HCT116 (cell line): ENCODE measurements around the gene HFM1. TPM values are rescaled to one million over a fixed set of nuclear protein-coding genes. Genes with fewer than 3 reads are reported as not detected.
A peak's percentile ranks its signal among the peaks of the same experiment; 100 is the strongest.

Experiments used
- ATAC-seq: fragments of 200-7000 bp; cut with Tn5 transposase; 2 replicates; pipeline ENCODE4 v1.9.1; 2020; ENCODE audit warnings: mild to moderate bottlenecking, moderate library complexity
- BruUV-seq: library from RNA; stranded (reverse); fragments of 400-500 nt; replicated peaks from 2 replicates; lab custom pipeline; 2021; lab: Mats Ljungman, UMichigan
- CTCF ChIA-PET: fragments of 300-600 bp; sonication (Branson Sonifier 250); formaldehyde crosslinking; loops from one replicate; lab custom pipeline; 2021; ENCODE audit warnings: antibody characterized with exemption; lab: Charles Lee
- POLR2A ChIA-PET: fragments of 300-600, 350-600 bp; sonication (Branson Sonifier 250); formaldehyde crosslinking; loops from one replicate; lab custom pipeline; 2021; ENCODE audit warnings: antibody characterized with exemption; lab: Charles Lee
- RAD21 ChIA-PET, 2 experiments: fragments of 300-600 bp; sonication (Branson Sonifier 250); formaldehyde crosslinking; loops; one replicate each; lab custom pipeline; 2023; ENCODE audit warnings: low total read pairs in 2 of 2; ENCODE audit not compliant: uncharacterized antibody in 2 of 2, unreplicated experiment in 2 of 2, low non-redundant PET in 1 of 2; lab: Charles Lee
- DNase-seq: peaks from one replicate; pipeline ENCODE4 v3.0.0-alpha.2; 2010; ENCODE audit warnings: low read depth, low spot score
- H2AFZ ChIP-seq: fragments of 200-600 bp; shearing (Covaris generic), sonication (generic); 2 replicates; pipeline ENCODE4 v1.6.1; 2017; ENCODE audit warnings: low read depth, mixed run types, mixed read lengths, antibody characterized with exemption, low read length; ENCODE audit not compliant: poor library complexity, severe bottlenecking
- H3K27ac ChIP-seq: 2 replicates; pipeline ENCODE4 v1.5.1; 2012; ENCODE audit warnings: low read depth, low read length
- H3K27me3 ChIP-seq: fragments of 200-600 bp; sonication (generic); 2 replicates; pipeline ENCODE4 v1.6.1; 2016; ENCODE audit warnings: mixed run types, low read length, mixed read lengths; ENCODE audit not compliant: insufficient read depth
- H3K36me3 ChIP-seq, 2 experiments: fragments of 200-500 bp in 1 of 2; fragments of 200-600 bp in 1 of 2; sonication (Bioruptor generic) in 1 of 2; sonication (generic) in 1 of 2; 2 replicates each; pipeline versions ENCODE4 v1.5.1 to v1.6.1; 2014 to 2016; ENCODE audit warnings: low read length in 2 of 2, inconsistent platforms in 1 of 2, mixed read lengths in 1 of 2, mixed run types in 1 of 2; ENCODE audit not compliant: insufficient read depth in 2 of 2, control insufficient read depth in 1 of 2
- H3K4me1 ChIP-seq, 2 experiments: fragments of 200-600 bp in 1 of 2; sonication (generic) in 1 of 2; 2 replicates each; pipeline versions ENCODE4 v1.5.1 to v1.6.1; 2012 to 2017; ENCODE audit warnings: low read length in 2 of 2, inconsistent platforms in 1 of 2, mild to moderate bottlenecking in 1 of 2, mixed read lengths in 1 of 2, mixed run types in 1 of 2, moderate library complexity in 1 of 2; ENCODE audit not compliant: insufficient read depth in 2 of 2, control insufficient read depth in 1 of 2
- H3K4me2 ChIP-seq: fragments of 200-600 bp; sonication (generic); 2 replicates; pipeline ENCODE4 v1.6.1; 2017; ENCODE audit warnings: mixed run types, low read length, mixed read lengths
- H3K4me3 ChIP-seq, 2 experiments: fragments of 200-600 bp in 1 of 2; sonication (generic) in 1 of 2; replicated peaks in 1 of 2; 2 replicates each; pipeline ENCODE4 v1.5.1; 2011 to 2016; ENCODE audit warnings: low read length in 2 of 2, control low read depth in 1 of 2, low read depth in 1 of 2, mild to moderate bottlenecking in 1 of 2, mixed read lengths in 1 of 2, mixed run types in 1 of 2
- H3K79me2 ChIP-seq: fragments of 200-600 bp; sonication (generic); 2 replicates; pipeline ENCODE4 v1.6.1; 2017; ENCODE audit warnings: mild to moderate bottlenecking, mixed run types, low read length, moderate library complexity, mixed read lengths; ENCODE audit not compliant: insufficient read depth
- H3K9ac ChIP-seq: fragments of 200-600 bp; sonication (generic); 2 replicates; pipeline ENCODE4 v1.6.1; 2016; ENCODE audit warnings: low read length, mixed read lengths
- H3K9me2 ChIP-seq: fragments of 200-600 bp; sonication (generic), shearing (Covaris generic); 2 replicates; pipeline ENCODE4 v1.6.1; 2017; ENCODE audit warnings: mixed run types, mild to moderate bottlenecking, moderate library complexity; ENCODE audit not compliant: insufficient read depth
- H3K9me3 ChIP-seq, 2 experiments: fragments of 200-500 bp in 1 of 2; fragments of 200-600 bp in 1 of 2; sonication (Bioruptor generic) in 1 of 2; sonication (generic) in 1 of 2; 2 replicates each; pipeline ENCODE4 v1.6.1; 2014 to 2017; ENCODE audit warnings: low read length in 2 of 2, mixed read lengths in 2 of 2, inconsistent platforms in 1 of 2, low read depth in 1 of 2, mild to moderate bottlenecking in 1 of 2, mixed run types in 1 of 2, moderate library complexity in 1 of 2; ENCODE audit not compliant: control insufficient read depth in 1 of 2, insufficient read depth in 1 of 2
- H4K20me1 ChIP-seq: fragments of 200-600 bp; sonication (generic), shearing (Covaris generic); 2 replicates; pipeline ENCODE4 v1.6.1; 2017; ENCODE audit warnings: mixed run types, mild to moderate bottlenecking, moderate library complexity; ENCODE audit not compliant: insufficient read depth
- CBX3 ChIP-seq: IDR thresholded peaks from 2 replicates; pipeline ENCODE4 v1.6.1; 2012; ENCODE audit warnings: low read depth
- EGR1 ChIP-seq: IDR thresholded peaks from 2 replicates; pipeline ENCODE4 v1.6.1; 2012; ENCODE audit warnings: low read depth
- MAX ChIP-seq: IDR thresholded peaks from 2 replicates; pipeline ENCODE4 v1.6.1; 2012
- POLR2A ChIP-seq: IDR thresholded peaks from 2 replicates; pipeline ENCODE4 v1.7.0; 2011; ENCODE audit warnings: borderline replicate concordance; ENCODE audit not compliant: insufficient read depth, insufficient read length; ENCODE audit errors: extremely low read depth
- RAD21 ChIP-seq: IDR thresholded peaks from 2 replicates; pipeline ENCODE4 v1.6.1; 2012; ENCODE audit warnings: low read depth, mild to moderate bottlenecking
- REST ChIP-seq: IDR thresholded peaks from 2 replicates; pipeline ENCODE4 v1.6.1; 2012; ENCODE audit warnings: low read depth
- SIN3A ChIP-seq: IDR thresholded peaks from 2 replicates; pipeline ENCODE4 v1.6.1; 2012; ENCODE audit warnings: low read depth
- SRF ChIP-seq: IDR thresholded peaks from 2 replicates; pipeline ENCODE4 v1.6.1; 2012; ENCODE audit warnings: low read depth
- YY1 ChIP-seq: IDR thresholded peaks from 2 replicates; pipeline ENCODE4 v1.6.1; 2011; ENCODE audit warnings: low read length, low read depth, moderate library complexity, mild to moderate bottlenecking; ENCODE audit not compliant: insufficient replicate concordance; ENCODE audit errors: extremely low read depth
- ZNF274 ChIP-seq: fragments of 200-500 bp; sonication (Bioruptor generic); IDR thresholded peaks from 2 replicates; pipeline ENCODE4 v1.6.1; 2014; ENCODE audit warnings: mild to moderate bottlenecking, low read depth, low read length, inconsistent platforms
- intact Hi-C: fragments of 100-400 bp; cut with micrococcal nuclease; formaldehyde crosslinking; loops from 2 replicates; pipeline ENCODE4 v1.10.0; 2022
- total RNA-seq: library from RNA; stranded (reverse); gene quantifications from one replicate; pipeline ENCODE4 v1.2.1, GENCODE V29; 2021; ENCODE audit not compliant: unreplicated experiment
- TF ChIP-seq, protein P1 (sequence below), 3 experiments: fragments of 200-600 bp in 1 of 3; sonication (generic) in 1 of 3; IDR thresholded peaks in 2 of 3; conservative IDR thresholded peaks in 1 of 3; 2 replicates each; pipeline ENCODE4 v1.5.1; 2012 to 2017; ENCODE audit warnings: low read depth in 2 of 3, low read length in 2 of 3, antibody characterized with exemption in 1 of 3, borderline replicate concordance in 1 of 3, control low read depth in 1 of 3, mild to moderate bottlenecking in 1 of 3, mixed read lengths in 1 of 3, mixed run types in 1 of 3, moderate library complexity in 1 of 3; ENCODE audit not compliant: insufficient read depth in 1 of 3
- TF ChIP-seq, protein P2 (sequence below): IDR thresholded peaks from 2 replicates; pipeline ENCODE4 v1.6.1; 2012

Gene HFM1
- total RNA-seq, 1 experiment from 2014 or later = 0.07 TPM

DNA sequence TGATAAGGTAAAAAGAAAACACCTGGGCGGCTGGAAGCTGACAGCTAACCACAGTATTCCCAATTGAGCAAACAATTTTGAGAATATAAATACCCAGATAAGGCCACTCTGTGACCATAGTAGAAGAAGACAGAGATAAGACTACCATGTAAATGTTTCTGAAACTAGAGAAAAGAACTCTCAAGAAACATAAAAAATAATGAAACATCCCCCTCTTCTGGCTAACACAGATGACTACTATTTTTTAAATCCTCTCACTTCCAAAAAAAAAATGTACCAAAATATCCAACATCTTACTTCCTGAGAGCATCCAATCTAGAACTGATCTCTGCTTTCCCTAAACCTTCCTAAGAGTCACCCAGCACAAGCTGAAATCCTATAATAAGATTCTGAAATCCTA is 125.9 kb downstream of the HFM1 start:
- intact Hi-C loops = loop anchor here (1.0 to 5.0 kb wide), 4 partner anchors 112 to 1164 kb away; no protein-coding TSS in a partner anchor
- Histone ChIP-seq H3K9ac (no peak overlapping the region), H3K27ac (no peak overlapping the region), H3K4me1 (peaks cover 2 to 7% of the 10 kb centered on the region in 2 experiments; a peak in 2 of 4 replicates), H3K9me2 (no peaks in the 10 kb centered on the region), H3K4me3 (no peak overlapping the region), H3K9me3 (no peaks in the 10 kb centered on the region), H4K20me1 (no peaks in the 10 kb centered on the region), H2AFZ (no peak overlapping the region), H3K4me2 (no peak overlapping the region), H3K79me2 (no peaks in the 10 kb centered on the region), H3K36me3 (no peaks in the 10 kb centered on the region), H3K27me3 (no peaks in the 10 kb centered on the region)
- ChIA-PET CTCF (interaction anchor here (1.0 to 4.5 kb wide), 8 partner anchors 34 to 1146 kb away, joined by 3 to 204 read pairs (median 5); no protein-coding TSS in a partner anchor), RAD21 (interaction anchor here (0.5 to 4.4 kb wide), 3 partner anchors 113 to 153 kb away, joined by 3 to 29 read pairs (median 22); no protein-coding TSS in a partner anchor), POLR2A (interaction anchor here (1.1 kb wide), 1 partner anchor 112 kb away, joined by 9 read pairs; no protein-coding TSS in a partner anchor)
- DNase-seq = peak; percentile 12
- ATAC-seq = peak; percentile 63
- no TSS peak for BruUV-seq
- TF ChIP-seq, protein P1, sequence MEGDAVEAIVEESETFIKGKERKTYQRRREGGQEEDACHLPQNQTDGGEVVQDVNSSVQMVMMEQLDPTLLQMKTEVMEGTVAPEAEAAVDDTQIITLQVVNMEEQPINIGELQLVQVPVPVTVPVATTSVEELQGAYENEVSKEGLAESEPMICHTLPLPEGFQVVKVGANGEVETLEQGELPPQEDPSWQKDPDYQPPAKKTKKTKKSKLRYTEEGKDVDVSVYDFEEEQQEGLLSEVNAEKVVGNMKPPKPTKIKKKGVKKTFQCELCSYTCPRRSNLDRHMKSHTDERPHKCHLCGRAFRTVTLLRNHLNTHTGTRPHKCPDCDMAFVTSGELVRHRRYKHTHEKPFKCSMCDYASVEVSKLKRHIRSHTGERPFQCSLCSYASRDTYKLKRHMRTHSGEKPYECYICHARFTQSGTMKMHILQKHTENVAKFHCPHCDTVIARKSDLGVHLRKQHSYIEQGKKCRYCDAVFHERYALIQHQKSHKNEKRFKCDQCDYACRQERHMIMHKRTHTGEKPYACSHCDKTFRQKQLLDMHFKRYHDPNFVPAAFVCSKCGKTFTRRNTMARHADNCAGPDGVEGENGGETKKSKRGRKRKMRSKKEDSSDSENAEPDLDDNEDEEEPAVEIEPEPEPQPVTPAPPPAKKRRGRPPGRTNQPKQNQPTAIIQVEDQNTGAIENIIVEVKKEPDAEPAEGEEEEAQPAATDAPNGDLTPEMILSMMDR (IDR thresholded peaks at IDR 0.05 in 2 of 3, conservative IDR thresholded peaks at IDR 0.05 in 1 of 3; ENCODE audit: borderline replicate concordance in 1 of 3, insufficient read depth in 1 of 3, low read depth in 2 of 3, low read length in 2 of 3) = peak in 2 of 3 experiments; percentile 46 to 49; a peak in 3 of 6 replicates
- TF ChIP-seq YY1 = no peak
- no peak for TF ChIP-seq MAX
- TF ChIP-seq RAD21 = peak; percentile 65

DNA sequence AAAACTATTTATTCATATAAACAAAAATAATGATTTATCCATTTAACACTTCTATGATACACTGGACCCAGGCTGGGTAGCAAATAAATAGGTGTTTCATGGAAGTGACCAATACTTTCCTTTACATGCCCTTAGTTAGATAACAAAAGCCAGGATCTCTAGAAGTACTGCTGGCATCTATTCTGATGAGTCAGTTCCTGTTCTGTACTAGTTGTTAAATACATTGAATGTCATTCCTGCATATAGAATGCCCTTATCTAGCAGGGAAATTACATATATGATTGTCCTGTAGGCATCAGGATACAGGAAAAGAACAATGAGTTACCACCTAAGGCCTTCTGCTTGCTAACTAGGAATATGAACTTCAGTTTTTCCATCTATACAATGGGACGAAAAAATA is 130.8 kb downstream of the HFM1 start:
- no peak overlapping the region for H3K27ac ChIP-seq
- H2AFZ ChIP-seq = no peak overlapping the region
- H3K79me2 ChIP-seq = no peaks in the 10 kb centered on the region
- RAD21 ChIA-PET = no interaction called here
- CTCF ChIA-PET = no interaction called here
- no TSS peak for BruUV-seq
- DNase-seq = no peak
- intact Hi-C loops = no loop called here
- H3K4me3 ChIP-seq = no peak overlapping the region
- H3K36me3 ChIP-seq = no peaks in the 10 kb centered on the region
- no peaks in the 10 kb centered on the region for H3K9me2 ChIP-seq
- ATAC-seq = no peak
- no peaks in the 10 kb centered on the region for H3K9me3 ChIP-seq
- H3K4me2 ChIP-seq = no peak overlapping the region
- H3K9ac ChIP-seq = no peak overlapping the region
- POLR2A ChIA-PET = no interaction called here
- H3K27me3 ChIP-seq = no peaks in the 10 kb centered on the region
- no peaks in the 10 kb centered on the region for H4K20me1 ChIP-seq
- H3K4me1 ChIP-seq = no peaks in the 10 kb centered on the region
- TF ChIP-seq SIN3A (no peak), SRF (no peak), EGR1 (no peak), YY1 (no peak), REST (no peak), POLR2A (no peak), ZNF274 (no peak), CBX3 (no peak), MAX (no peak)
- TF ChIP-seq, protein P2, sequence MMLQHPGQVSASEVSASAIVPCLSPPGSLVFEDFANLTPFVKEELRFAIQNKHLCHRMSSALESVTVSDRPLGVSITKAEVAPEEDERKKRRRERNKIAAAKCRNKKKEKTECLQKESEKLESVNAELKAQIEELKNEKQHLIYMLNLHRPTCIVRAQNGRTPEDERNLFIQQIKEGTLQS = no peak
